ENCODE results near the gene ZFYVE1. TPM values are rescaled to one million over a fixed set of nuclear protein-coding genes. Genes with fewer than 3 reads are reported as not detected.

Gene ZFYVE1
- total RNA-seq, 1 experiment from 2014 or later = 13.0 TPM

DNA sequence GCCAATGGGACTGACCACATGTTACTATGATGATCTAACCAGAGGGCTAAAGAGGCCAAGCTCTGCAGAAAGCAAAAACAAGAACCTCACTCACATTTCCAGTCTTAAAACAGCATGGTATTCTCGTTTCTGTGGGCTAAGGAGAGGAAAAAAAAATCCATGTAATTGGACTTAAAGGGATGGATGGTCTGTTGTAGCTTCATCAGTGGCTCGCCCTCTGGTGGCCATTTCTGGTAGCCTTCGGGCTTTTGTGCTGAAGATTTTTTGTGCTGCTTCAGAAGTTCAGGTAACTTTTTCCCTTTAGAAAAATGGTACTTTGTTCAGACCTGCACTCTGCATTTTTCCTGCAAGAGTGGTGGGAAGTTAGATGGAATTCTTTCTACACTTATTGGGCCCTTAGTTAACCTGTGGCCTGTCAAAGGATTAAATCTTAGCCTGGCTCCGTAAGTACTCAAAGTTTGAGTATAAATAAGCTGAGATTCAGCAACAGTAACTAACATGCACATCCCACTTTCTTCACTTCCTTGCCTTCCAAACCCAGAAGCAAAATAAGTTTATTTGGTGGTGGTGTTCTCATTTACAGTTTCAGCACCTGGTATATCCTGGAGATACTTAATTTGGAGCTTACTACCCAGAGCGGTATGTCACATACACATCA is 78.3 kb downstream of the ZFYVE1 start:
- Histone ChIP-seq H3K4me2 (ENCODE audit: low read length) (no peak overlapping the region), H3K4me3 (ENCODE audit: low read length) (no peak overlapping the region), H3K9me3 (ENCODE audit: low read length) (no peaks in the 10 kb centered on the region), H3K79me2 (ENCODE audit: low read length) (no peaks in the 10 kb centered on the region), H3K9ac (ENCODE audit: low read length) (no peak overlapping the region), H4K20me1 (ENCODE audit: low read length) (no peaks in the 10 kb centered on the region), H3K36me3 (ENCODE audit: low read depth, low read length) (peaks cover 22% of the 10 kb centered on the region; the same call in 1 of the 2 replicates), H2AFZ (ENCODE audit: low read length) (no peak overlapping the region), H3K27ac (ENCODE audit: low read length) (no peak overlapping the region), H3F3A (ENCODE audit: low read length, unreplicated experiment) (no peaks in the 10 kb centered on the region), H3K9me2 (replicated peaks; ENCODE audit: low read length) (no peaks in the 10 kb centered on the region), H3K27me3 (ENCODE audit: low read length) (no peaks in the 10 kb centered on the region), H3K4me1 (ENCODE audit: insufficient read depth, low read length) (peaks cover 17% of the 10 kb centered on the region)
- BruUV-seq (replicated peaks) = no TSS peak
- TF ChIP-seq CTCF (conservative IDR thresholded peaks at IDR 0.05; ENCODE audit: low read depth, low read length) (peak; percentile 99), EZH2phosphoT487 (IDR thresholded peaks at IDR 0.05; ENCODE audit: borderline replicate concordance, low read length) (no peak)
- POLR2A ChIA-PET (ENCODE audit: unreplicated experiment) = interaction anchor here (0.7 kb wide), 1 partner anchor 20 kb away, joined by 3 read pairs; no protein-coding TSS in a partner anchor
- peak; percentile 38 for ATAC-seq
- DNase-seq = peak; percentile 86
- intact Hi-C loops (cut with micrococcal nuclease) = loop anchor here (1.0 kb wide), 3 partner anchors 22 to 434 kb away; partner anchors contain the start of gene DCAF4
- CTCF ChIA-PET = interaction anchor here (0.6 to 1.8 kb wide), 16 partner anchors 11 to 1262 kb away, joined by 3 to 39 read pairs (median 4); partner anchors contain the start of genes DCAF4, DPF3 and ZFYVE1

DNA sequence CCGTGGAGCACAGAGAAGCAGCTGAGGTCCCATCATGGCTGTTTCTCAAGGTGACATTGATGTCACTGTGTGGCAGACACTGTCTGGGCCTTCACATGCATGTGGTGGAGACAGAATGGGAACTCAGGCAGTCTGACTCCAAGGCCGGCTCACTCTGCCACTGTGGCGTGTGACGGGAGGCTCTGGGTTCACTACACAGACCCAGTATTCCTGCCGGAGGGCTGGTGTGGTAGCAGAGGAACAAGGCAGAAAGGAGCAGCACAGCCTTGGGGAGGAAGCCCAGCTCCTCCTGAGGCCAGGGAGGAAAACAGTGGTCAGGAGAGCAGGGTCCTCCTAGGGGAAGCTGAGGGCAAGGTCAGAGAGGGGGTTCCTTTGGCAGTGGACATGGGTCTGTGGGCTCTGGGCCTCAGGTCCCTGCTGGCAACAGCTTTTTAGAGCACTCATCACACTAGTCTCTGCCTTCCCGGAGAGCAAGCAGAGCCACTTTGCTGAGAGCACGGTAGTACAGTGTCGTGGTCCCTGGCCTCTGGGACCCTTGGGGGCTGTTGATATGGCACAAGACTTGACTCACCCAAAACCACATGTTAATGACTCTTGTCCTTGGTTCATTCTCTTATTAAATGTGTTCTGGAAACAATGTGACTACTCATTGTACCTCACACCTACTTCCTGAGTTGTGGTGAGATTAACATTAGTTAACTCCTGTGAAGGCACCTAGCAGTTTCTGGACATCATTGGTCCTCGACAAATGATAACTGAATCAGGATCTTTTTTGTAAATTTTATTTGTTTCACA is 79.3 kb downstream of the ZFYVE1 start:
- BruUV-seq (replicated peaks) = no TSS peak
- H4K20me1 ChIP-seq (ENCODE audit: low read length) = no peaks in the 10 kb centered on the region
- TF ChIP-seq CTCF (conservative IDR thresholded peaks at IDR 0.05; ENCODE audit: low read depth, low read length) = no peak
- no peak for TF ChIP-seq EZH2 (IDR thresholded peaks at IDR 0.05; ENCODE audit: low read length, unreplicated experiment)
- no peak for TF ChIP-seq EZH2phosphoT487 (IDR thresholded peaks at IDR 0.05; ENCODE audit: borderline replicate concordance, low read length)
- ChIA-PET CTCF (interaction anchor here (0.8 to 1.8 kb wide), 4 partner anchors 21 to 433 kb away, joined by 4 to 39 read pairs (median 10); partner anchors contain the start of genes DCAF4 and DPF3), POLR2A (ENCODE audit: unreplicated experiment) (no interaction called here)
- no peaks in the 10 kb centered on the region for H3K79me2 ChIP-seq (ENCODE audit: low read length)
- H3K36me3 ChIP-seq (ENCODE audit: low read depth, low read length) = peaks cover 28% of the 10 kb centered on the region; the same call in 1 of the 2 replicates
- H3K4me3 ChIP-seq (ENCODE audit: low read length) = no peak overlapping the region
- no peaks in the 10 kb centered on the region for H3K9me3 ChIP-seq (ENCODE audit: low read length)
- H3K4me1 ChIP-seq (ENCODE audit: insufficient read depth, low read length) = peaks cover 17% of the 10 kb centered on the region
- no peaks in the 10 kb centered on the region for H3K9me2 ChIP-seq (replicated peaks; ENCODE audit: low read length)
- H3K9ac ChIP-seq (ENCODE audit: low read length) = no peak overlapping the region
- DNase-seq (no peak), ATAC-seq (no peak)
- intact Hi-C loops (cut with micrococcal nuclease) = loop anchor here (1.0 kb wide), 3 partner anchors 21 to 433 kb away; partner anchors contain the start of gene DCAF4
- H3K27me3 ChIP-seq (ENCODE audit: low read length) = no peaks in the 10 kb centered on the region
- no peaks in the 10 kb centered on the region for H3F3A ChIP-seq (ENCODE audit: low read length, unreplicated experiment)
- H2AFZ ChIP-seq (ENCODE audit: low read length) = no peak overlapping the region
- H3K27ac ChIP-seq (ENCODE audit: low read length) = no peak overlapping the region
- H3K4me2 ChIP-seq (ENCODE audit: low read length) = no peak overlapping the region
